Gastrocnemius medialis (tissue), 4 donors: ENCODE measurements around the gene EGFR. TPM values are rescaled to one million over a fixed set of nuclear protein-coding genes. Genes with fewer than 3 reads are reported as not detected.

Experiments
- ATAC-seq, 2 donors: fragments of 150-250 bp; one replicate each; pipeline ENCODE4 v1.9.1; 2016
- DNase-seq, 2 donors: peaks; one replicate each; pipeline ENCODE4 v3.0.0-alpha.2; 2019
- H3K27ac ChIP-seq, 4 donors: fragments of 200-600 bp; sonication (generic); 1 replicate in 1 of 4; 2 replicates in 3 of 4; pipeline ENCODE4 v1.5.1; 2016 to 2018; ENCODE audit warnings: mild to moderate bottlenecking in 2 of 4, moderate library complexity in 1 of 4
- H3K27me3 ChIP-seq, 3 donors: fragments of 200-600 bp; sonication (generic) in 2 of 3; 1 replicate in 1 of 3; 2 replicates in 2 of 3; pipeline versions ENCODE4 v1.5.1 to v1.6.0; 2016 to 2019; ENCODE audit warnings: mild to moderate bottlenecking in 1 of 3, moderate library complexity in 1 of 3
- H3K36me3 ChIP-seq, 2 donors: fragments of 200-600 bp; sonication (generic) in 1 of 2; one replicate each; pipeline ENCODE4 v1.5.1; 2017 to 2018
- H3K4me1 ChIP-seq, 2 donors: fragments of 200-600 bp; sonication (generic) in 1 of 2; one replicate each; pipeline ENCODE4 v1.5.1; 2016 to 2017; ENCODE audit warnings: mild to moderate bottlenecking in 2 of 2
- H3K4me3 ChIP-seq, 4 donors: fragments of 200-600 bp; sonication (generic) in 3 of 4; 1 replicate in 1 of 4; 2 replicates in 3 of 4; pipeline ENCODE4 v1.5.1; 2016 to 2019; ENCODE audit warnings: mild to moderate bottlenecking in 2 of 4
- H3K9me3 ChIP-seq, 3 donors: fragments of 200-600 bp; sonication (generic) in 2 of 3; 1 replicate in 1 of 3; 2 replicates in 2 of 3; pipeline ENCODE4 v1.5.1; 2016 to 2019
- POLR2A ChIP-seq, 2 donors: fragments of 450-650 bp; IDR thresholded peaks; one replicate each; pipeline ENCODE4 v1.6.1; 2017; ENCODE audit warnings: antibody characterized with exemption in 2 of 2, mild to moderate bottlenecking in 2 of 2, moderate library complexity in 2 of 2
- in situ Hi-C, 4 donors: fragments of 200-750 bp; cut with MboI; loops; one replicate each; pipeline versions ENCODE4 v1.15.0 to v1.8.0; 2017; ENCODE audit warnings: low sequenced_read_pairs in 4 of 4
- intact Hi-C: fragments of 100-400 bp; cut with DNase I; formaldehyde crosslinking; loops from one replicate; pipeline ENCODE4 v1.15.1; 2023; ENCODE audit warnings: low total_unique reads
- total RNA-seq, 4 donors: library from RNA; depleted of rRNA; stranded (reverse); fragments of >200 nt; gene quantifications; one replicate each; pipeline versions ENCODE4 v1.1.0 to v1.2.3, GENCODE V29; 2016
- TF ChIP-seq, protein P1 (sequence below), 5 experiments: fragments of 450-650 bp in 3 of 5; fragments of 200-600 bp in 2 of 5; sonication (generic) in 2 of 5; IDR thresholded peaks in 4 of 5; conservative IDR thresholded peaks in 1 of 5; 1 replicate in 4 of 5; 2 replicates in 1 of 5; pipeline ENCODE4 v1.5.1; 2016 to 2019; ENCODE audit warnings: antibody characterized with exemption in 5 of 5, mild to moderate bottlenecking in 3 of 5, moderate library complexity in 3 of 5

Gene EGFR
- total RNA-seq, 4 donors from 2014 or later: 28.0 to 34.8 (median 29.4) TPM

DNA sequence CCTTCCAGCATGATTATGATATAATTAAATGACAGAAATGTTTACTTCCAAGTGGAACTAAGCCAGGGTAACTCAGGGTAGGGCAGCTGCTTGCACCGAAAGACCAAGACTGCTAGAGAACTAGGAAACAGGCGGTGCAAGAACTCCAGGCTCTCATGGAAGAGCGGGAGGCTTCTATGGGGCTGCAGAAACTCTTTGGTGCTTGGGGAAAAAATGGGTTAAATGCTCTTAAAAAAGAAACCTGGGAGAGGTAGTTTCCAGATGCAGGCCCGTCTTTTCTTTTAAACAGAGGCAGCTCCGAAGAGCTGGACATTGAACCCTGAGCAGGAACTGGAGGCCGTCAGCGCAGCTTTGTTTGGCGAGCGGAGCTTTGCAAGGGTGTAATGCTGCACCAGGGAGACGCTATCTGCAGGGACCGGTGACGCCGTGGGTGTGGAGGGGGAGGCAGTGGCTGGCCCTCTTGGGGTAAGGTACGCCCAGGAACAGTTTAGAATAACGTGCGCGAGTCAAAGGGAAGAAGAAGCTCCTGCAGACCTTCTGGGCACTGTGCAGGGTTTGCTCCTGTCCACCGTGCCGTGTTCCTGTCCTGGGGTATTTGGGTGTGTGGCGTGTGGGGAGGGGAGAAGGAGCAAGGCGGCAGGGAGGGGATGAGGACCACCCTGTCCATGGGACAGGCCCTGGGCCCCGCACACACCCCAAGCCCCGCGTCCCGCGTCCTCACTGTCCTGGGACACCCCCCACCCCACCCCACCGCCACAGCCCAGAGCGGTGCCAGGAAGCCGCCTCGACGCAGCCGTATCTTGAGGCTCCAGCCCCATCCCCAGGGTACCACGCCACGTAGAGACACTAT, 59.0 kb downstream of the EGFR start:
- in situ Hi-C loops (no loop called here), intact Hi-C loops (no loop called here)
- Histone ChIP-seq H3K36me3 (no peaks in the 10 kb centered on the region), H3K27ac (peak overlapping the region; percentile 72 to 84 (median 79)), H3K4me1 (peaks cover 53 to 56% of the 10 kb centered on the region in 2 donors), H3K27me3 (no peaks in the 10 kb centered on the region), H3K9me3 (no peaks in the 10 kb centered on the region), H3K4me3 (no peak overlapping the region)
- DNase-seq (no peak), ATAC-seq (no peak)
- TF ChIP-seq, protein P1, sequence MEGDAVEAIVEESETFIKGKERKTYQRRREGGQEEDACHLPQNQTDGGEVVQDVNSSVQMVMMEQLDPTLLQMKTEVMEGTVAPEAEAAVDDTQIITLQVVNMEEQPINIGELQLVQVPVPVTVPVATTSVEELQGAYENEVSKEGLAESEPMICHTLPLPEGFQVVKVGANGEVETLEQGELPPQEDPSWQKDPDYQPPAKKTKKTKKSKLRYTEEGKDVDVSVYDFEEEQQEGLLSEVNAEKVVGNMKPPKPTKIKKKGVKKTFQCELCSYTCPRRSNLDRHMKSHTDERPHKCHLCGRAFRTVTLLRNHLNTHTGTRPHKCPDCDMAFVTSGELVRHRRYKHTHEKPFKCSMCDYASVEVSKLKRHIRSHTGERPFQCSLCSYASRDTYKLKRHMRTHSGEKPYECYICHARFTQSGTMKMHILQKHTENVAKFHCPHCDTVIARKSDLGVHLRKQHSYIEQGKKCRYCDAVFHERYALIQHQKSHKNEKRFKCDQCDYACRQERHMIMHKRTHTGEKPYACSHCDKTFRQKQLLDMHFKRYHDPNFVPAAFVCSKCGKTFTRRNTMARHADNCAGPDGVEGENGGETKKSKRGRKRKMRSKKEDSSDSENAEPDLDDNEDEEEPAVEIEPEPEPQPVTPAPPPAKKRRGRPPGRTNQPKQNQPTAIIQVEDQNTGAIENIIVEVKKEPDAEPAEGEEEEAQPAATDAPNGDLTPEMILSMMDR (IDR thresholded peaks at IDR 0.05 in 4 of 5, conservative IDR thresholded peaks at IDR 0.05 in 1 of 5): no peak
- no peak for TF ChIP-seq POLR2A (IDR thresholded peaks at IDR 0.05)

DNA sequence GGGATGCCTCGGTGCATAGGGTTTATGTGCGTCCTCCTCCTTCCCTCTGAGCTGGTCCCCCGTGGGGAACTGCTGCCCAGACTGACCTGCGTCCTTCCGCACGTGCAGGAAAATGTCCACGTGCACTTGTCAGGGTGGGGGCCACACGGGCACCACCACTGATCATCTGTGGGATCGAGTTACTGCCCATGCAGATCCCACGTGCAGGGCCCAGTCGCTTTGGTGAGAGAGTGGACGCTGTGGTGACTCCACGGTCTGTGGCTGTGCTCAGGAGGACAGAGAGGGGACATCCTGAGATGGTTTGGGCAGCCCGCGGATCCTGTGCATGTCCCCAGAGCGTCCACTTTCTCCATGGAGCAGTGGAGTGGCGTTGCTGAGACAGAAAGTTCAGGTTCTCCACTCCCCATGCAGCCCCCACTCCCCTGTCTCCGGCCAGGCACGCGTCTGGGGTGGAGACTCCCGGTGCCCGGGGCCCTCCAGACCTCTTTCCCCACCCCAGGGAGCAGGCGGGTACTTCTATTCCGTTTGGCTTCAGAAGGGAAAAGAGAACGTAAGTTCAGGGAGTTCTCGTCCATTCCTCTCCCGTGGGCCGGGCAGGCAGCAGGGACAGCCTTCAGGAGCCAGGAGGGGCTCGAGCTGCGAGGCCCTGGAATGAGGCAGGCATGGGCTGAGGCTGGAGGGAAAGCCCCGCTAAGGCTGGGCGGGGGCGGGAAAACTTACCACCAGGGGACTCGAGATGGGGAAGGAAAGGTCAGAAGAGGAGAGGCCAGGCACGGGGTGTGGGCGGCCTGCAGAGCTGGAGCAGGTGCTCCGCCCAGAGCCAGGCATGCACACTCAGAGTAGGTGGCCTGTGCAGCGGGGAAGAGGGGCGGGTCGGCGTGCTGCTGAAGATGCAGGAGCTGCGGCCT, 59.9 kb downstream of the EGFR start:
- in situ Hi-C loops (no loop called here), intact Hi-C loops (no loop called here)
- Histone ChIP-seq H3K27ac (peak overlapping the region; percentile 72 to 84 (median 79)), H3K36me3 (no peaks in the 10 kb centered on the region), H3K4me3 (no peak overlapping the region), H3K27me3 (no peaks in the 10 kb centered on the region), H3K9me3 (no peaks in the 10 kb centered on the region), H3K4me1 (peaks cover 44 to 48% of the 10 kb centered on the region in 2 donors)
- DNase-seq (peak in 1 of 2 donors; percentile 61), ATAC-seq (no peak)
- TF ChIP-seq POLR2A (IDR thresholded peaks at IDR 0.05): no peak
- TF ChIP-seq, protein P1 (IDR thresholded peaks at IDR 0.05 in 4 of 5, conservative IDR thresholded peaks at IDR 0.05 in 1 of 5): no peak

DNA sequence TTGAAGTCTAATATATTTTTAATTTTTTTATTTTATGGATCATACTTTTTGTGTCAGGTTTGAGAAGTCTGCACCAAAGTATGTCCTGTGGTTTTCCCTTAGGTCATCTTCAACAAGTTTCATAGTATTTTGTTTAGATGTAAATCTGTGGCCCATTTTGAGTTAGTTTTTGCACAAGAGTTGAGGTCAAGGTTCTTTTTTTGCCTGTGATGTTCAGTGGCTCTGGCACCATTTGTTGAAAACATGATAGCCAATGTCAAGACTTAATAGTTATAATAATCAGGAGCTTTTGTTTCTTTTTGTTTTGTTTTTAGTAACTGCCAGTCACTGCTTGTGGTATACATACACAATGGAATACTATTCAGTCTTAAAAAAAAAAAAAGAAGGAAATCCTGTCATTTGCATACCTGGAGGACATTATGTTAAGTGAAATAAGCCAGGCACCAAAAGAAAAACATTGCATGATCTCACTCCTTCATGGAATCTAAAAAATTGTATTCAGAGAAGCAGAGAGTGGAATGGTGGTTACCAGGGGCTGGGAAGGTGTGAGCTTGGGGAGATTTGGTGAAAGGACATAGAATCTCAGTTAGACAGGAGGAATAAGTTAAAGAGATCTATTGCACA, 61.3 kb downstream of the EGFR start:
- no peak for ATAC-seq
- Histone ChIP-seq H3K4me1 (peaks cover 30 to 37% of the 10 kb centered on the region in 2 donors), H3K4me3 (no peak overlapping the region), H3K36me3 (no peaks in the 10 kb centered on the region), H3K27ac (peak overlapping the region in 3 of 4 donors; percentile 27 to 80 (median 78)), H3K9me3 (no peaks in the 10 kb centered on the region), H3K27me3 (no peaks in the 10 kb centered on the region)
- intact Hi-C loops: no loop called here
- TF ChIP-seq POLR2A (IDR thresholded peaks at IDR 0.05): no peak
- TF ChIP-seq, protein P1 (IDR thresholded peaks at IDR 0.05 in 4 of 5, conservative IDR thresholded peaks at IDR 0.05 in 1 of 5): no peak
- no peak for DNase-seq
- in situ Hi-C loops: no loop called here

DNA sequence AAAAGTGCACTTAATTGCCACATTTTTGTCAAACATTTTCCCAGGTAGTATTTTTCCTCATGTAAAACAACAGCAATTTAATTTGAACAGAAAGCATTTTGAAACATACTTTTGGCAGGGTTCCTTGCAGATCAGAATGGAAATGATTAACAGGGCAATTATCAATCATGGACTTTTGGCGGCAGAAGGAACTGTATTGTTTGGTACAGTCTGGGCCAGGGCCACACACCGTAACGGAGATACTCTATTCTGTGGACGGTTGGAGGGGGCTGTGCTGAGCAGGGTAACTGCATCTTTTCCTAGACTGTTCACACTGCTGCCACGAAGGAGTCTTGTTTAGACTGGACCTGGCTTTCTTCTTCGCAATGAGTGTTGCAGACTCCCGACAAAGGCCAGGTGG, 62.3 kb downstream of the EGFR start:
- no peak for DNase-seq
- Histone ChIP-seq H3K4me3 (no peak overlapping the region), H3K27me3 (no peaks in the 10 kb centered on the region), H3K36me3 (no peaks in the 10 kb centered on the region), H3K9me3 (no peaks in the 10 kb centered on the region), H3K27ac (peak overlapping the region; percentile 55 to 80 (median 62)), H3K4me1 (peaks cover 23 to 43% of the 10 kb centered on the region in 2 donors)
- in situ Hi-C loops: no loop called here
- ATAC-seq: no peak
- intact Hi-C loops: no loop called here
- TF ChIP-seq POLR2A (IDR thresholded peaks at IDR 0.05): no peak
- TF ChIP-seq, protein P1 (IDR thresholded peaks at IDR 0.05 in 4 of 5, conservative IDR thresholded peaks at IDR 0.05 in 1 of 5): no peak
